Mammary epithelial cell (primary cell): ENCODE measurements around the gene ILF2.

Source experiments
- CTCF ChIP-seq, 2 donors: IDR thresholded peaks in 1 of 2; conservative IDR thresholded peaks in 1 of 2; 2 replicates each; pipeline ENCODE4 v1.5.1; 2011 to 2012; ENCODE audit warnings: inconsistent platforms in 2 of 2, low read length in 2 of 2, mild to moderate bottlenecking in 2 of 2, control low read depth in 1 of 2, low read depth in 1 of 2; ENCODE audit not compliant: insufficient read depth in 1 of 2; ENCODE audit errors: extremely low read depth in 1 of 2
- EZH2 ChIP-seq: IDR thresholded peaks from 2 replicates; pipeline ENCODE4 v1.6.1; 2012; ENCODE audit warnings: low read length, inconsistent platforms, borderline replicate concordance

DNA sequence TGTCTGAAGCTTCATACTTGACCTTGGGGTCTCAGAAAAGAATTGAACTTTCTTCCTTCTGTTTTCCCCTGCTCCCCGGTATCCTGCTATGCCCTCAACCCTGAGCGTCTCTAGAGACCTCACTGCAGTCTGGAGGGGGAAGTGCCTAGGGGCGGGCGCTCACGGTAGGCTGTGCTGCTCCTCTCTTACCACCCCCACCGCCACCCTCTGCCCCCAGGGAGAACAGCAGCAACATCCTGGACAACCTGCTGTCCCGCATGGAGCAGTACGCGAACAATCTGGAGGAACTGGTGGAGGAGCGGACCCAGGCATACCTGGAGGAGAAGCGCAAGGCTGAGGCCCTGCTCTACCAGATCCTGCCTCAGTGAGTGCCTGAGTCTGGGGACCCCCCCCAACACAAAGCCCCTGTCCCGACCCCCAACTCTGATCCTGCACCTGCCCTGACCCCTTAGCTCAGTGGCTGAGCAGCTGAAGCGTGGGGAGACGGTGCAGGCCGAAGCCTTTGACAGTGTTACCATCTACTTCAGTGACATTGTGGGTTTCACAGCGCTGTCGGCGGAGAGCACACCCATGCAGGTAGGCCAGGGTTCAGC, 18.0 kb upstream of the ILF2 start:
- TF ChIP-seq CTCF (conservative IDR thresholded peaks at IDR 0.05 in 1 of 2, IDR thresholded peaks at IDR 0.05 in 1 of 2; ENCODE audit: extremely low read depth in 1 of 2, insufficient read depth in 1 of 2, low read depth in 1 of 2, low read length in 2 of 2), result no peak
- TF ChIP-seq EZH2, result no peak
